H9 (cell line): ENCODE results near the gene ERRFI1. TPM values are rescaled to one million over a fixed set of nuclear protein-coding genes. Genes with fewer than 3 reads are reported as not detected.

Source experiments
- DNase-seq: peaks from one replicate; pipeline ENCODE4 v3.0.0-alpha.2; 2017
- H2AFZ ChIP-seq: one replicate; pipeline ENCODE4 v1.6.1; 2013; ENCODE audit warnings: mild to moderate bottlenecking, low read length, control low read depth, moderate library complexity
- H2AK5ac ChIP-seq: 2 replicates; pipeline ENCODE4 v1.6.1; 2013; ENCODE audit warnings: low read length, control low read depth, mixed read lengths; ENCODE audit not compliant: insufficient read length
- H2BK120ac ChIP-seq: one replicate; pipeline ENCODE4 v1.6.1; 2013; ENCODE audit warnings: low read depth, mild to moderate bottlenecking, low read length, control low read depth, inconsistent platforms; ENCODE audit not compliant: poor library complexity, severe bottlenecking
- H2BK12ac ChIP-seq: 2 replicates; pipeline ENCODE4 v1.6.1; 2013; ENCODE audit warnings: low read length, control low read depth, mixed read lengths, low read depth; ENCODE audit not compliant: insufficient read length
- H2BK15ac ChIP-seq: 2 replicates; pipeline ENCODE4 v1.6.1; 2013; ENCODE audit warnings: low read depth, low read length, control low read depth
- H2BK20ac ChIP-seq: one replicate; pipeline ENCODE4 v1.6.1; 2013; ENCODE audit warnings: low read depth, mild to moderate bottlenecking, low read length, control low read depth, inconsistent platforms; ENCODE audit not compliant: poor library complexity, severe bottlenecking
- H2BK5ac ChIP-seq: 2 replicates; pipeline ENCODE4 v1.6.1; 2013; ENCODE audit warnings: low read length, control low read depth, mixed read lengths; ENCODE audit not compliant: insufficient read length
- H3K14ac ChIP-seq: 2 replicates; pipeline ENCODE4 v1.6.1; 2013; ENCODE audit warnings: low read length, control low read depth; ENCODE audit not compliant: insufficient read depth
- H3K18ac ChIP-seq: 2 replicates; pipeline ENCODE4 v1.6.1; 2013; ENCODE audit warnings: low read depth, mild to moderate bottlenecking, mixed read lengths, low read length, control low read depth; ENCODE audit not compliant: insufficient read length
- H3K23ac ChIP-seq: 2 replicates; pipeline ENCODE4 v1.6.1; 2013; ENCODE audit warnings: low read length, control low read depth, mixed read lengths, low read depth; ENCODE audit not compliant: insufficient read length
- H3K23me2 ChIP-seq: 2 replicates; pipeline ENCODE4 v1.6.1; 2013; ENCODE audit warnings: low read depth, mild to moderate bottlenecking, mixed read lengths, low read length, control low read depth; ENCODE audit not compliant: insufficient read length, poor library complexity, severe bottlenecking
- H3K27ac ChIP-seq: 2 replicates; pipeline ENCODE4 v1.5.1; 2013; ENCODE audit warnings: low read length, control low read depth, mixed read lengths, low read depth; ENCODE audit not compliant: insufficient read length
- H3K27me3 ChIP-seq: 2 replicates; pipeline ENCODE4 v1.6.1; 2013; ENCODE audit warnings: low read length, control low read depth, inconsistent platforms; ENCODE audit not compliant: insufficient read depth
- H3K4ac ChIP-seq: 2 replicates; pipeline ENCODE4 v1.6.1; 2013; ENCODE audit warnings: low read depth, mild to moderate bottlenecking, control low read depth, inconsistent platforms, low read length, moderate library complexity
- H3K4me1 ChIP-seq: 2 replicates; pipeline ENCODE4 v1.6.1; 2013; ENCODE audit warnings: low read length, control low read depth, inconsistent platforms; ENCODE audit not compliant: insufficient read depth
- H3K4me2 ChIP-seq: 2 replicates; pipeline ENCODE4 v1.6.1; 2013; ENCODE audit warnings: low read length, control low read depth, mixed read lengths; ENCODE audit not compliant: insufficient read length, insufficient read depth
- H3K56ac ChIP-seq: 2 replicates; pipeline ENCODE4 v1.6.1; 2013; ENCODE audit warnings: low read depth, mild to moderate bottlenecking, mixed read lengths, low read length, control low read depth; ENCODE audit not compliant: insufficient read length
- H3K79me1 ChIP-seq: 2 replicates; pipeline ENCODE4 v1.6.1; 2013; ENCODE audit warnings: low read depth, mild to moderate bottlenecking, moderate library complexity, low read length, control low read depth, inconsistent platforms; ENCODE audit not compliant: insufficient read depth, poor library complexity, severe bottlenecking
- H3K79me2 ChIP-seq: 2 replicates; pipeline ENCODE4 v1.6.1; 2013; ENCODE audit warnings: low read length, control low read depth, inconsistent platforms; ENCODE audit not compliant: insufficient read depth
- H3K9ac ChIP-seq: 2 replicates; pipeline ENCODE4 v1.6.1; 2013; ENCODE audit warnings: low read length, control low read depth, mixed read lengths; ENCODE audit not compliant: insufficient read length; ENCODE audit errors: extremely low read depth
- H3K9me3 ChIP-seq: one replicate; pipeline ENCODE4 v1.6.1; 2013; ENCODE audit warnings: low read depth, low read length, inconsistent platforms; ENCODE audit not compliant: control insufficient read depth
- H3T11ph ChIP-seq: one replicate; pipeline ENCODE4 v1.6.1; 2013; ENCODE audit warnings: mild to moderate bottlenecking, low read length, control low read depth, inconsistent platforms
- H4K20me1 ChIP-seq: one replicate; pipeline ENCODE4 v1.6.1; 2013; ENCODE audit not compliant: control insufficient read depth, insufficient read length, insufficient read depth
- H4K5ac ChIP-seq: 2 replicates; pipeline ENCODE4 v1.6.1; 2013; ENCODE audit warnings: low read depth, mild to moderate bottlenecking, mixed read lengths, low read length, control low read depth; ENCODE audit not compliant: insufficient read length
- H4K8ac ChIP-seq: replicated peaks from 2 replicates; pipeline ENCODE4 v1.6.1; 2013; ENCODE audit warnings: low read length, control low read depth, mixed read lengths, low read depth; ENCODE audit not compliant: insufficient read length
- H4K91ac ChIP-seq: 2 replicates; pipeline ENCODE4 v1.6.1; 2013; ENCODE audit warnings: low read depth, mild to moderate bottlenecking, moderate library complexity, mixed read lengths, low read length, control low read depth; ENCODE audit not compliant: insufficient read length
- H3K27ac Mint-ChIP-seq, 3 experiments: 2 replicates in 2 of 3; 3 replicates in 1 of 3; pipeline ENCODE4 v1.8.0; 2020 to 2021; ENCODE audit warnings: mixed read lengths in 3 of 3, mild to moderate bottlenecking in 1 of 3, moderate library complexity in 1 of 3
- H3K27me3 Mint-ChIP-seq: 2 replicates; pipeline ENCODE4 v1.8.0; 2021; ENCODE audit warnings: low read depth, mild to moderate bottlenecking, moderate library complexity, mixed read lengths
- H3K36me3 Mint-ChIP-seq, 3 experiments: 2 replicates in 2 of 3; 3 replicates in 1 of 3; pipeline ENCODE4 v1.8.0; 2020 to 2021; ENCODE audit warnings: low read depth in 3 of 3, mixed read lengths in 3 of 3; ENCODE audit not compliant: insufficient read depth in 1 of 3
- H3K4me1 Mint-ChIP-seq, 2 experiments: 2 replicates each; pipeline ENCODE4 v1.8.0; 2020; ENCODE audit warnings: mixed read lengths in 2 of 2
- H3K4me3 Mint-ChIP-seq, 2 experiments: 2 replicates in 1 of 2; 3 replicates in 1 of 2; pipeline ENCODE4 v1.8.0; 2020 to 2021; ENCODE audit warnings: mild to moderate bottlenecking in 2 of 2, mixed read lengths in 2 of 2, moderate library complexity in 1 of 2
- H3K9me3 Mint-ChIP-seq, 2 experiments: 2 replicates in 1 of 2; 3 replicates in 1 of 2; pipeline ENCODE4 v1.8.0; 2020; ENCODE audit warnings: mild to moderate bottlenecking in 2 of 2, mixed read lengths in 2 of 2, moderate library complexity in 1 of 2
- CTCF ChIP-seq: fragments of 200-600 bp; sonication (generic); conservative IDR thresholded peaks from 3 replicates; pipeline ENCODE4 v1.8.0; 2021; ENCODE audit warnings: antibody characterized with exemption, mild to moderate bottlenecking
- WGBS: extraction: QIAGEN DNeasy Blood & Tissue Kit; methylation state at CpG from one replicate; pipeline ENCODE4 v1.1.7; 2013; ENCODE audit warnings: missing lambda C conversion rate, low lambda C conversion rate, mixed read lengths; ENCODE audit not compliant: insufficient read length; ENCODE audit errors: extremely low coverage; 5-methylcytosine and 5-hydroxymethylcytosine counted together
- total RNA-seq: library from RNA; stranded (reverse); gene quantifications from 2 replicates; pipeline ENCODE4 v1.2.1, GENCODE V29; 2021

The ERRFI1 gene
- total RNA-seq, 1 experiment from 2014 or later, result 20.8 TPM

GRCh38 chr1:8015809-8016165, 10.3 kb downstream of the ERRFI1 start:
- peaks cover 7% of the 10 kb centered on the region; the same call in 1 of the 2 replicates for H3K4me1 ChIP-seq
- no peak overlapping the region for H3K18ac ChIP-seq
- no peak overlapping the region for H2AK5ac ChIP-seq
- TF ChIP-seq CTCF, result no peak
- H4K8ac ChIP-seq, result no peak overlapping the region
- no CpG with 5 or more reads among the region's 2 CpGs for WGBS
- H4K5ac ChIP-seq, result no peak overlapping the region
- H3K4me2 ChIP-seq, result no peak overlapping the region
- H3K27me3 ChIP-seq, result no peaks in the 10 kb centered on the region
- H3K9me3 ChIP-seq, result no peaks in the 10 kb centered on the region
- Mint-ChIP-seq H3K36me3 (peaks cover 25 to 40% (median 29%) of the 10 kb centered on the region in 3 experiments), H3K4me3 (no peak overlapping the region), H3K27ac (no peak overlapping the region), H3K9me3 (no peaks in the 10 kb centered on the region), H3K27me3 (no peaks in the 10 kb centered on the region), H3K4me1 (peaks cover 49 to 58% of the 10 kb centered on the region in 2 experiments)
- peaks cover 31% of the 10 kb centered on the region; the same call in 1 of the 2 replicates for H3K79me2 ChIP-seq
- H3T11ph ChIP-seq, result no peak overlapping the region
- DNase-seq, result no peak
- peaks cover 10% of the 10 kb centered on the region for H3K79me1 ChIP-seq
- no peak overlapping the region for H3K56ac ChIP-seq
- H3K27ac ChIP-seq, result no peak overlapping the region
- H4K20me1 ChIP-seq, result no peaks in the 10 kb centered on the region
- H3K23ac ChIP-seq, result no peak overlapping the region
- H3K9ac ChIP-seq, result no peak overlapping the region
- H2BK5ac ChIP-seq, result no peak overlapping the region
- H4K91ac ChIP-seq, result no peak overlapping the region
- H3K4ac ChIP-seq, result no peak overlapping the region
- H2BK15ac ChIP-seq, result no peak overlapping the region
- H2BK20ac ChIP-seq, result no peak overlapping the region
- no peak overlapping the region for H3K14ac ChIP-seq
- no peaks in the 10 kb centered on the region for H3K23me2 ChIP-seq
- H2BK12ac ChIP-seq, result no peak overlapping the region
- no peak overlapping the region for H2AFZ ChIP-seq
- no peak overlapping the region for H2BK120ac ChIP-seq
